GM12878 (cell line): ENCODE measurements around the gene ATG101. TPM values are rescaled to one million over a fixed set of nuclear protein-coding genes. Genes with fewer than 3 reads are reported as not detected.
A peak's percentile ranks its signal among the peaks of the same experiment; 100 is the strongest.

ENCODE experiments used
- BACH1 ChIP-seq: fragments of 450-650 bp; IDR thresholded peaks from 2 replicates; pipeline ENCODE4 v1.6.1; 2017; ENCODE audit warnings: mild to moderate bottlenecking, borderline replicate concordance
- CBFB ChIP-seq: IDR thresholded peaks from 2 replicates; pipeline ENCODE4 v1.6.1; 2016; ENCODE audit warnings: antibody characterized with exemption, low read depth
- E2F4 ChIP-seq: IDR thresholded peaks from 2 replicates; pipeline ENCODE4 v1.6.1; 2012; ENCODE audit warnings: low read depth, low read length, improper control_type of control experiment
- E4F1 ChIP-seq: fragments of 450-650 bp; IDR thresholded peaks from 2 replicates; pipeline ENCODE4 v1.6.1; 2018; ENCODE audit warnings: borderline replicate concordance, mild to moderate bottlenecking; ENCODE audit not compliant: partially characterized antibody
- MEF2A ChIP-seq: IDR thresholded peaks from 2 replicates; pipeline ENCODE4 v1.6.1; 2011; ENCODE audit warnings: low read depth, mild to moderate bottlenecking, low read length, moderate library complexity; ENCODE audit not compliant: insufficient read depth
- NFIC ChIP-seq: IDR thresholded peaks from 2 replicates; pipeline ENCODE4 v1.6.1; 2012; ENCODE audit warnings: low read depth, mild to moderate bottlenecking, inconsistent platforms, low read length, moderate library complexity
- NFYA ChIP-seq: IDR thresholded peaks from 2 replicates; pipeline ENCODE4 v1.6.1; 2011; ENCODE audit warnings: low read depth, mild to moderate bottlenecking, low read length, improper control_type of control experiment, borderline replicate concordance
- NFYB ChIP-seq: IDR thresholded peaks from 2 replicates; pipeline ENCODE4 v1.6.1; 2011; ENCODE audit warnings: low read depth, mild to moderate bottlenecking, low read length, improper control_type of control experiment, moderate library complexity; ENCODE audit not compliant: insufficient read depth
- NR2C2 ChIP-seq: IDR thresholded peaks from 2 replicates; pipeline ENCODE4 v1.6.1; 2011; ENCODE audit warnings: borderline replicate concordance, low read depth; ENCODE audit not compliant: control insufficient read depth, insufficient read length
- REST ChIP-seq: IDR thresholded peaks from 2 replicates; pipeline ENCODE4 v1.6.1; 2012; ENCODE audit warnings: mild to moderate bottlenecking, low read depth, low read length
- SP1 ChIP-seq: IDR thresholded peaks from one replicate; pipeline ENCODE4 v1.6.1; 2011; ENCODE audit warnings: low read depth, low read length
- USF1 ChIP-seq: IDR thresholded peaks from 2 replicates; pipeline ENCODE4 v1.6.1; 2011; ENCODE audit warnings: borderline replicate concordance, low read depth, mild to moderate bottlenecking, moderate library complexity, mixed read lengths, low read length; ENCODE audit not compliant: insufficient read depth; ENCODE audit errors: extremely low read length
- YY1 ChIP-seq: IDR thresholded peaks from 2 replicates; pipeline ENCODE4 v1.6.1; 2011; ENCODE audit warnings: low read depth, mild to moderate bottlenecking, low read length
- ZBTB4 ChIP-seq: fragments of 450-650 bp; formaldehyde crosslinking; IDR thresholded peaks from 2 replicates; pipeline ENCODE4 v1.4.0; 2022; ENCODE audit warnings: mild to moderate bottlenecking, moderate library complexity
- polyA plus RNA-seq, 11 experiments: library from polyadenylated mRNA; depleted of rRNA in 4 of 11; unstranded in 6 of 11; stranded (reverse) in 5 of 11; fragments of >200 nt; fragmentation: Nextera tagmentation in 4 of 11; fragmentation: Illumina TruSeq in 1 of 11; extraction: Ambion mirVana in 4 of 11; extraction: Trizol in 1 of 11; gene quantifications; 1 replicate in 1 of 11; 2 replicates in 10 of 11; pipeline versions ENCODE4 v1.2.1 to v1.2.3, GENCODE V29; 2011 to 2016; ENCODE audit warnings: inconsistent platforms in 2 of 11, missing spikeins in 2 of 11, low read depth in 1 of 11
- total RNA-seq, 4 experiments: library from RNA; depleted of rRNA in 3 of 4; stranded (reverse); fragments of >200 nt in 3 of 4; fragmentation: Illumina TruSeq in 1 of 4; extraction: Trizol in 1 of 4; gene quantifications; 2 replicates each; pipeline versions ENCODE4 v1.2.1 to v1.2.3, GENCODE V29; 2013 to 2021

Gene ATG101
- total and polyA plus RNA-seq, 10 of the 15 experiments (the other 5 are each of a cell fraction or from before 2014, with no cell fraction given): 2.7 to 49.8 (median 35.3) TPM

- TF ChIP-seq REST (no peak), E2F4 (0 out of 2 replicates have a peak, but pooled peaks have one; percentile 12), MEF2A (peak; percentile 89), NFIC (no peak), NR2C2 (no peak), BACH1 (0 out of 2 replicates have a peak, but pooled peaks have one; percentile 39), NFYB (no peak), ZBTB4 (CRISPR knock-in tag) (no peak), YY1 (no peak), NFYA (no peak), USF1 (no peak), E4F1 (no peak), CBFB (no peak), SP1 (peak; percentile 69)
Observed at GRCh38 chr12:52050758-52051541, 18.8 kb upstream of the ATG101 start, which contains the start of gene NR4A1 (continued).
